GM12873 (cell line): ENCODE data around the gene RNF208.

Experiments
- CTCF ChIP-seq: IDR thresholded peaks from 2 replicates; pipeline ENCODE4 v1.5.1; 2012; ENCODE audit warnings: low read depth, mild to moderate bottlenecking, moderate library complexity, low read length, control low read depth; ENCODE audit not compliant: insufficient read depth; ENCODE audit errors: missing control alignments

Gene RNF208

GRCh38 chr9:137266585-137267453, 44.8 kb upstream of the RNF208 start:
- TF ChIP-seq CTCF = no peak

GRCh38 chr9:137266162-137266527, 44.1 kb upstream of the RNF208 start:
- TF ChIP-seq CTCF = no peak

GRCh38 chr9:137265496-137266161, 43.6 kb upstream of the RNF208 start:
- TF ChIP-seq CTCF = no peak

- TF ChIP-seq CTCF = no peak
Observed at GRCh38 chr9:137264067-137264466, 42.0 kb upstream of the RNF208 start.

DNA sequence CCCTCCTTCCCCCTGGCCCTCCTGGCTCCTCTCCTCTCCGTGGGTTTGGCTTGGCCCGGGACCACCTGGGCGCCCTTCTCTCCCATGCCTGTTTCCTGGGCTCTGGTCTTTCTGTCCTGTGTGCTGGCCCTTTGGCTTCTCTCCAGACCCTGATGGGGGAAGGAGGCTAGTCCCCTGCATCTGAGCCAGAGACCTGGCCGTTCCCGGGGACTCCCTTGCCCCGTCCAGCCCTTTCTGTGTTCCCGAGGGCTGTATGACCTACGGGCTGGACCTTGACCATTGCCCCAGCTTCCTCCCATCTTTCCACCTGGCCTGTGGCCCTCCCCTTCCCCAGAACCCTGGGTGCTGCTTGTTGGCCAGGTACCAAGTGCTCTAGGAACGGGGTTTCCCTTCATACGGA, 41.5 kb upstream of the RNF208 start:
- TF ChIP-seq CTCF = no peak

DNA sequence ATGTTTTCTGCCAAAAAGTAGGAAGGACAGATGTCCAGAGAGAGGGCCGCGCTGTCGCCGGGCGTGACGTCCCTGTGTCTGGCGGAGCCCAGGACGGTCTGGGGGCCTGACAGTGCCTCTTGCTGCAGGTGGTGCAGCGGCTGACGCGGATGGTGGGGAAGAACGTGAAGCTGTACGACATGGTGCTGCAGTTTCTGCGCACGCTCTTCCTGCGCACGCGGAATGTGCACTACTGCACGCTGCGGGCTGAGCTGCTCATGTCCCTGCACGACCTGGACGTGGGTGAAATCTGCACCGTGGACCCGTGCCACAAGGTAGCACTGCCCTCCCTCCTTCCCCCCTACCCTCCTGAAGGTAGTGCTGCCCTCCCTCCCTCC, 40.9 kb upstream of the RNF208 start:
- no peak for TF ChIP-seq CTCF

GRCh38 chr9:137262173-137262908, 40.3 kb upstream of the RNF208 start:
- TF ChIP-seq CTCF = peak; percentile 40
